Thyroid gland (tissue), 4 donors: Measurements from ENCODE around the gene EBPL. TPM values are rescaled to one million over a fixed set of nuclear protein-coding genes. Genes with fewer than 3 reads are reported as not detected.
A peak's percentile ranks its signal among the peaks of the same experiment; 100 is the strongest.

ENCODE experiments used
- DNase-seq, 2 donors: peaks; one replicate each; pipeline ENCODE4 v3.0.0-alpha.2; 2019
- H3K27ac ChIP-seq, 3 donors: fragments of 200-600 bp; sonication (generic); 1 replicate in 2 of 3; 2 replicates in 1 of 3; pipeline ENCODE4 v1.5.1; 2016 to 2019; ENCODE audit warnings: mild to moderate bottlenecking in 1 of 3, moderate library complexity in 1 of 3
- H3K27me3 ChIP-seq: fragments of 200-600 bp; sonication (generic); one replicate; pipeline ENCODE4 v1.5.1; 2019
- H3K36me3 ChIP-seq, 2 donors: fragments of 200-600 bp; sonication (generic); one replicate each; pipeline ENCODE4 v1.5.1; 2016 to 2019
- H3K4me1 ChIP-seq, 2 donors: fragments of 200-600 bp; sonication (generic); one replicate each; pipeline ENCODE4 v1.5.1; 2017 to 2019
- H3K4me3 ChIP-seq, 3 donors: fragments of 200-600 bp; sonication (generic); replicated peaks in 1 of 3; 1 replicate in 2 of 3; 2 replicates in 1 of 3; pipeline ENCODE4 v1.5.1; 2016; ENCODE audit warnings: mild to moderate bottlenecking in 1 of 3
- H3K9me3 ChIP-seq: fragments of 200-600 bp; sonication (generic); one replicate; pipeline ENCODE4 v1.5.1; 2017
- CTCF ChIP-seq, 6 experiments: fragments of 200-600 bp in 3 of 6; fragments of 450-650 bp in 3 of 6; sonication (generic) in 3 of 6; IDR thresholded peaks; one replicate each; pipeline ENCODE4 v1.5.1; 2016 to 2019; ENCODE audit warnings: antibody characterized with exemption in 6 of 6, mild to moderate bottlenecking in 2 of 6, inconsistent platforms in 1 of 6, moderate library complexity in 1 of 6
- POLR2A ChIP-seq, 2 donors: fragments of 450-650 bp; IDR thresholded peaks; one replicate each; pipeline ENCODE4 v1.6.1; 2017; ENCODE audit warnings: antibody characterized with exemption in 2 of 2, mild to moderate bottlenecking in 2 of 2, moderate library complexity in 1 of 2
- WGBS, 2 donors: methylation state at CpG; one replicate each; pipeline ENCODE4 v1.1.5; 2017; 5-methylcytosine and 5-hydroxymethylcytosine counted together
- intact Hi-C: fragments of 100-400 bp; cut with DNase I; formaldehyde crosslinking; loops from one replicate; pipeline ENCODE4 v1.15.1; 2023
- total RNA-seq, 4 donors: library from RNA; depleted of rRNA; stranded (reverse); fragments of >200 nt; gene quantifications; one replicate each; pipeline ENCODE4 v1.2.3, GENCODE V29; 2016

EBPL gene
- total RNA-seq, 4 donors from 2014 or later, result 41.0 to 102 (median 66.9) TPM

DNA sequence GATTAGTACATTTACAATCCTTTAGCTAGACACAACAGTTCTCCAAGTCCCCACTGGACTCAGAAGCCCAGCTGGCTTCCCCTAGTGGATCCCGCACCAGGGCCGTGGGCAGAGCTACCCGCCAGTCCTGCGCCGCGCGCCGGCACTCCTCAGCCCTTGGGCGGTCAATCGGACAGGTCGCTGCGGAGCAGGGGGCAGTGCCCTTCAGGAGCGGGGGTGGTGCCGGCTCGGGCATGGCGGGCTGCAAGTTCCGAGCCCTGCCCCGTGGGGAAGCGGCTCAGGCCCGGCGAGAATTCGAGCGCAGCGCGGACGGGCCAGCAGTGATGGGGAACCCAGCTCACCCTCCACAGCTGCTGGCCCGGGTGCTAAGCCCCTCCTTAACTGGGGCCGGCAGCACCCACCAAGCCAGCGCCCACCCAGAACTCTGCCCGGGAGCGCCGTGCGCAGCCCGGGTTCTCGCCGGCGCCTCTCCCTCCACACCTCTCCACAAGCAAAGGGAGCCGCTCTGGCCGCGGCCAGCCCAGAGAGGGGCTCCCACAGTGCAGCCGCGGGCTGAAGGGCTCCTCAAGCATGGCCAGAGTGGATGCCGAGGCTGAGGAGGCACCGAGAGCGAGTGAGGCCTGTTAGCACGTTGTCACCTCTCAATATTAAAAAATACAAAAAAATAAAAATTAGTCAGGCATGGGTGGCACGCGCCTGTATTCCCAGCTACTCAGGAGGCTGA is 12.9 kb downstream of the EBPL start:
- no peak for TF ChIP-seq POLR2A (IDR thresholded peaks at IDR 0.05)
- no peak for TF ChIP-seq CTCF (IDR thresholded peaks at IDR 0.05)
- Histone ChIP-seq H3K27me3 (no peaks in the 10 kb centered on the region), H3K27ac (no peak overlapping the region), H3K9me3 (no peaks in the 10 kb centered on the region), H3K4me1 (peaks cover 0 to 7% of the 10 kb centered on the region in 2 donors), H3K36me3 (no peaks in the 10 kb centered on the region), H3K4me3 (no peak overlapping the region)
- WGBS, 2 donors, result 96% methylated on average over 41 to 44 of the region's 48 CpGs
- intact Hi-C loops, result no loop called here
- no peak for DNase-seq

- Histone ChIP-seq H3K4me1 (peaks cover 0 to 5% of the 10 kb centered on the region in 2 donors), H3K27ac (no peak overlapping the region), H3K36me3 (no peaks in the 10 kb centered on the region), H3K4me3 (no peak overlapping the region), H3K9me3 (no peaks in the 10 kb centered on the region), H3K27me3 (no peaks in the 10 kb centered on the region)
- DNase-seq, result no peak
- WGBS, 2 donors, result 97 to 98% methylated on average over 6 of the region's 6 CpGs
- intact Hi-C loops, result no loop called here
- no peak for TF ChIP-seq POLR2A (IDR thresholded peaks at IDR 0.05)
- no peak for TF ChIP-seq CTCF (IDR thresholded peaks at IDR 0.05)
These were observed 14.5 kb downstream of the EBPL start for GRCh38 chr13:49676581-49677298.

DNA sequence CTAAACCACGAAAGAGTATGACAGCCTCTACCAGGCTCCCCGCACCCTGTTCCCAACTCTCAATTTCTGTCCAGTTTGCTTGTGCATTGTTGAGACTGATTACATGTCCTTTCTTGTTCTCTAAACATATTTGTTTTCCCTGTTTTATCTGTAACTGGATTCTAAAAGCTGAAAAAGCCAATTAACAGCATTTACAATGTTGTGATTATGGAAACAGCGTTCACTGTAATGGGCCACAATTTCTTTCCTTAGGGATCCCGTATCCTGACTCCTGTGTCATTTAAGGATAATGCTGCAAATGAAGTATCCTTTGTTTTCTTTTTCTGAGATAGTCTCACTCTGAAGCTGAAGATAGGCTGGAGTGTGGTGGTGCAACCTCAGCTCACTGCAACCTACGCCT is 20.5 kb downstream of the EBPL start:
- Histone ChIP-seq H3K4me3 (no peak overlapping the region), H3K36me3 (peaks cover 0 to 5% of the 10 kb centered on the region in 2 donors), H3K4me1 (no peaks in the 10 kb centered on the region), H3K27me3 (no peaks in the 10 kb centered on the region), H3K27ac (no peak overlapping the region), H3K9me3 (no peaks in the 10 kb centered on the region)
- 86 to 95% methylated on average over 5 of the region's 5 CpGs for WGBS, 2 donors
- TF ChIP-seq POLR2A (IDR thresholded peaks at IDR 0.05) (no peak), CTCF (IDR thresholded peaks at IDR 0.05) (no peak)
- intact Hi-C loops, result no loop called here
- DNase-seq, result no peak

GRCh38 chr13:49669735-49670309 is 21.5 kb downstream of the EBPL start:
- Histone ChIP-seq H3K9me3 (no peaks in the 10 kb centered on the region), H3K4me3 (no peak overlapping the region), H3K27me3 (no peaks in the 10 kb centered on the region), H3K4me1 (no peaks in the 10 kb centered on the region), H3K36me3 (peaks cover 0 to 5% of the 10 kb centered on the region in 2 donors), H3K27ac (no peak overlapping the region)
- TF ChIP-seq POLR2A (IDR thresholded peaks at IDR 0.05) (no peak), CTCF (IDR thresholded peaks at IDR 0.05) (peak; percentile 21 to 88 (median 68))
- intact Hi-C loops, result loop anchor here (5.0 kb wide), 1 partner anchor 177 kb away; no protein-coding TSS in a partner anchor
- WGBS, 2 donors, result 73 to 74% methylated on average over 5 of the region's 5 CpGs
- DNase-seq, result peak; percentile 60 to 66
